Loucy (cell line): Measurements from ENCODE around the gene CYLD.

Experiments
- H2AFZ ChIP-seq: fragments of 200-600 bp; sonication (generic); 2 replicates; pipeline ENCODE4 v1.6.0; 2016; ENCODE audit warnings: antibody characterized with exemption, mild to moderate bottlenecking, low read length, moderate library complexity
- H3F3A ChIP-seq: fragments of 200-600 bp; 2 replicates; pipeline ENCODE4 v1.6.0; 2016; ENCODE audit warnings: antibody characterized with exemption, low read depth, mild to moderate bottlenecking
- H3K27me3 ChIP-seq: fragments of 200-600 bp; sonication (generic); 2 replicates; pipeline ENCODE4 v1.6.1; 2014; ENCODE audit warnings: low read length, mild to moderate bottlenecking; ENCODE audit not compliant: insufficient read depth, poor library complexity, severe bottlenecking
- H3K36me3 ChIP-seq: fragments of 200-600 bp; sonication (generic); 2 replicates; pipeline ENCODE4 v1.6.1; 2016; ENCODE audit warnings: low read length; ENCODE audit not compliant: insufficient read depth
- H3K4me1 ChIP-seq: fragments of 200-600 bp; sonication (generic); 2 replicates; pipeline ENCODE4 v1.5.1; 2014; ENCODE audit warnings: low read length, mild to moderate bottlenecking; ENCODE audit not compliant: insufficient read depth, poor library complexity, severe bottlenecking
- H3K4me2 ChIP-seq: fragments of 200-600 bp; sonication (generic); 2 replicates; pipeline ENCODE4 v1.6.0; 2014; ENCODE audit warnings: antibody characterized with exemption, low read length, low read depth, mild to moderate bottlenecking; ENCODE audit not compliant: poor library complexity, severe bottlenecking
- H3K4me3 ChIP-seq: fragments of 200-600 bp; sonication (generic); 2 replicates; pipeline ENCODE4 v1.5.1; 2014; ENCODE audit warnings: low read length, mild to moderate bottlenecking, mixed read lengths; ENCODE audit not compliant: poor library complexity, severe bottlenecking
- H3K79me2 ChIP-seq: fragments of 200-600 bp; sonication (generic); 2 replicates; pipeline ENCODE4 v1.6.1; 2014; ENCODE audit warnings: low read length; ENCODE audit not compliant: insufficient read depth
- H3K9ac ChIP-seq: fragments of 200-600 bp; sonication (generic); 2 replicates; pipeline ENCODE4 v1.6.0; 2014; ENCODE audit warnings: mild to moderate bottlenecking, low read depth, low read length, moderate library complexity; ENCODE audit not compliant: poor library complexity, severe bottlenecking
- H3K9me2 ChIP-seq: fragments of 200-600 bp; sonication (generic); replicated peaks from 2 replicates; pipeline ENCODE4 v1.6.1; 2016; ENCODE audit warnings: low read depth, low read length, mixed read lengths
- H3K9me3 ChIP-seq: fragments of 200-600 bp; sonication (generic); 2 replicates; pipeline ENCODE4 v1.6.1; 2014; ENCODE audit warnings: mild to moderate bottlenecking, antibody characterized with exemption, low read length, low read depth; ENCODE audit not compliant: insufficient read depth
- H4K20me1 ChIP-seq: fragments of 200-600 bp; sonication (generic); 2 replicates; pipeline ENCODE4 v1.6.0; 2014; ENCODE audit warnings: antibody characterized with exemption, low read length, mild to moderate bottlenecking; ENCODE audit not compliant: insufficient read depth, poor library complexity, severe bottlenecking
- EZH2phosphoT487 ChIP-seq: fragments of 200-600 bp; IDR thresholded peaks from 2 replicates; pipeline ENCODE4 v1.6.1; 2018; ENCODE audit warnings: antibody characterized with exemption, mild to moderate bottlenecking, moderate library complexity, borderline replicate concordance
- TF ChIP-seq, protein P1 (sequence below): fragments of 200-600 bp; sonication (generic); conservative IDR thresholded peaks from 2 replicates; pipeline ENCODE4 v1.5.1; 2014; ENCODE audit warnings: mild to moderate bottlenecking, antibody characterized with exemption, low read length

The CYLD gene

DNA sequence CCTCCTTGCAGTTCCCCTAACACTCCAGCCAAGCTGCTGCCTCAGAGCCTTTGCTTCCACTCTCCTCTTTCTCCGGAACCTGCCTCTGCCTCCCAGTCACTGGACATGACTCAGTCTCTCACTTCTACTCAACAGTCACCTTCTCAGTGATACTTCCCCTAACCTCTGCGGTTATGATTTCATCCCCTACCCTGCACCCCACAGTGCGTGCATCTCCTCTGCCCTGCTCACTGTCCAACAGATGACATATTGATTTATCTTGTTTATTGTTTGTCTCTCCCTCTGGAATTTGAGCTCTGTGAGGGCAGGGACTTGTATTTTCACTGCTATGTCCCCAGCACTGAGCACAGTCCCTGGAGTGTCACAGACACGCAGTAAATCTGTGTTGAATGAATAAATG, 100.7 kb downstream of the CYLD start:
- H4K20me1 ChIP-seq = no peaks in the 10 kb centered on the region
- no peak overlapping the region for H3K4me3 ChIP-seq
- H3K79me2 ChIP-seq = no peaks in the 10 kb centered on the region
- no peak for TF ChIP-seq EZH2phosphoT487
- TF ChIP-seq, protein P1, sequence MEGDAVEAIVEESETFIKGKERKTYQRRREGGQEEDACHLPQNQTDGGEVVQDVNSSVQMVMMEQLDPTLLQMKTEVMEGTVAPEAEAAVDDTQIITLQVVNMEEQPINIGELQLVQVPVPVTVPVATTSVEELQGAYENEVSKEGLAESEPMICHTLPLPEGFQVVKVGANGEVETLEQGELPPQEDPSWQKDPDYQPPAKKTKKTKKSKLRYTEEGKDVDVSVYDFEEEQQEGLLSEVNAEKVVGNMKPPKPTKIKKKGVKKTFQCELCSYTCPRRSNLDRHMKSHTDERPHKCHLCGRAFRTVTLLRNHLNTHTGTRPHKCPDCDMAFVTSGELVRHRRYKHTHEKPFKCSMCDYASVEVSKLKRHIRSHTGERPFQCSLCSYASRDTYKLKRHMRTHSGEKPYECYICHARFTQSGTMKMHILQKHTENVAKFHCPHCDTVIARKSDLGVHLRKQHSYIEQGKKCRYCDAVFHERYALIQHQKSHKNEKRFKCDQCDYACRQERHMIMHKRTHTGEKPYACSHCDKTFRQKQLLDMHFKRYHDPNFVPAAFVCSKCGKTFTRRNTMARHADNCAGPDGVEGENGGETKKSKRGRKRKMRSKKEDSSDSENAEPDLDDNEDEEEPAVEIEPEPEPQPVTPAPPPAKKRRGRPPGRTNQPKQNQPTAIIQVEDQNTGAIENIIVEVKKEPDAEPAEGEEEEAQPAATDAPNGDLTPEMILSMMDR = no peak
- H3K4me1 ChIP-seq = peaks cover 10% of the 10 kb centered on the region
- no peaks in the 10 kb centered on the region for H3K9me3 ChIP-seq
- H3K9me2 ChIP-seq = no peaks in the 10 kb centered on the region
- H2AFZ ChIP-seq = no peak overlapping the region
- no peaks in the 10 kb centered on the region for H3F3A ChIP-seq
- H3K4me2 ChIP-seq = no peak overlapping the region
- no peaks in the 10 kb centered on the region for H3K36me3 ChIP-seq
- no peak overlapping the region for H3K9ac ChIP-seq
- H3K27me3 ChIP-seq = no peaks in the 10 kb centered on the region

DNA sequence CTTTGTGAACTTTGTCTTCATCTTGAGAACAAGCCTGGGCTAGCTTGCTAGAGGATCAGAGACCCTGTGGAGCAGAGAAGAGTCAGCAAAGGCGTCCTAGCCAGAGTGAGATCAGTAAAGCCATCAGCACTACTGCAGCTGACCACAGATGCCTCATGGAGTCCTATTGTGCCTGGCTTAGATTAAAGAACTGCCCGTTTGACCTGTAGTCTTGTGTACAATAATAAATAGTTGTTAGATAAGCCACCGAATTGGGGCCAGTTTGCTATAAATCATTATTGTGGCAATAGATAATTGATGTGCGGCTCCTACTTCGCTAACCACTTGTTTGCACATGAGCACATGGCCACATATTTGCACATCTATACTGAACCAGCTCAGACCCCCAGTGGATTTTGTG, 103.0 kb downstream of the CYLD start:
- Histone ChIP-seq H3K9me3 (no peaks in the 10 kb centered on the region), H3K9ac (no peak overlapping the region), H3K36me3 (no peaks in the 10 kb centered on the region), H3K9me2 (no peaks in the 10 kb centered on the region), H3F3A (no peaks in the 10 kb centered on the region), H3K79me2 (no peaks in the 10 kb centered on the region), H3K4me1 (peaks cover 10% of the 10 kb centered on the region), H3K27me3 (no peaks in the 10 kb centered on the region), H3K4me2 (no peak overlapping the region), H3K4me3 (no peak overlapping the region), H2AFZ (no peak overlapping the region), H4K20me1 (no peaks in the 10 kb centered on the region)
- TF ChIP-seq, protein P1 = no peak
- TF ChIP-seq EZH2phosphoT487 = no peak

DNA sequence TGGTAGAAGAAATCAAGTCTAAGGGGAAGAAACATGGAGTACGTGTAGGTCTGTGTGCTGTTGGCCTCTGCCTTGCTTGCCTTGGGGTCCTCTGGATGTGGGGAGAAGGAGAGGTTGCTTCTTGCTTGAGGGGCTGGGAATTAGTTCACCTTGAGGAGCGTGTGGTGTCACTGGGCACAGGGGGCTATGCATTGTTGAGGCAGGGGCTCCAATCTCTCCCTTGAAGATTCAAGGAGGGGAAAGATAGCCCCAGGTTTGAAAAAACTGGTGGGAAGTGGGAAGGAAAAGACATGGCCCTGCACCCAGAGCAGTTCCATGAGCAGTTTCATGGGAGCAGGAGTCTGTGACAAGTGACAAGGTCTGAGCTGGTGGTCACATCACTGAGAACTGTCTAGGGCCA, 103.4 kb downstream of the CYLD start:
- Histone ChIP-seq H3K4me3 (no peak overlapping the region), H3F3A (no peaks in the 10 kb centered on the region), H3K27me3 (no peaks in the 10 kb centered on the region), H3K9ac (no peak overlapping the region), H3K79me2 (no peaks in the 10 kb centered on the region), H3K4me1 (peaks cover 10% of the 10 kb centered on the region), H4K20me1 (no peaks in the 10 kb centered on the region), H3K4me2 (no peak overlapping the region), H3K9me2 (no peaks in the 10 kb centered on the region), H3K9me3 (no peaks in the 10 kb centered on the region), H2AFZ (no peak overlapping the region), H3K36me3 (no peaks in the 10 kb centered on the region)
- no peak for TF ChIP-seq EZH2phosphoT487
- TF ChIP-seq, protein P1 = no peak
